AG10803 (cell line): Measurements from ENCODE around the gene BRF1.

Experiments used
- DNase-seq: peaks from one replicate; pipeline ENCODE4 v3.0.0; 2010; ENCODE audit warnings: low read depth
- H3K4me3 ChIP-seq: 2 replicates; pipeline ENCODE4 v1.5.1; 2011; ENCODE audit warnings: mild to moderate bottlenecking, low read length, control low read depth
- TF ChIP-seq, protein P1 (sequence below): conservative IDR thresholded peaks from 2 replicates; pipeline ENCODE4 v1.5.1; 2011; ENCODE audit warnings: mild to moderate bottlenecking, low read length, control low read depth, inconsistent platforms

The BRF1 gene

GRCh38 chr14:105163040-105163742 lies 137.6 kb downstream of the BRF1 start:
- no peak for DNase-seq
- TF ChIP-seq, protein P1, sequence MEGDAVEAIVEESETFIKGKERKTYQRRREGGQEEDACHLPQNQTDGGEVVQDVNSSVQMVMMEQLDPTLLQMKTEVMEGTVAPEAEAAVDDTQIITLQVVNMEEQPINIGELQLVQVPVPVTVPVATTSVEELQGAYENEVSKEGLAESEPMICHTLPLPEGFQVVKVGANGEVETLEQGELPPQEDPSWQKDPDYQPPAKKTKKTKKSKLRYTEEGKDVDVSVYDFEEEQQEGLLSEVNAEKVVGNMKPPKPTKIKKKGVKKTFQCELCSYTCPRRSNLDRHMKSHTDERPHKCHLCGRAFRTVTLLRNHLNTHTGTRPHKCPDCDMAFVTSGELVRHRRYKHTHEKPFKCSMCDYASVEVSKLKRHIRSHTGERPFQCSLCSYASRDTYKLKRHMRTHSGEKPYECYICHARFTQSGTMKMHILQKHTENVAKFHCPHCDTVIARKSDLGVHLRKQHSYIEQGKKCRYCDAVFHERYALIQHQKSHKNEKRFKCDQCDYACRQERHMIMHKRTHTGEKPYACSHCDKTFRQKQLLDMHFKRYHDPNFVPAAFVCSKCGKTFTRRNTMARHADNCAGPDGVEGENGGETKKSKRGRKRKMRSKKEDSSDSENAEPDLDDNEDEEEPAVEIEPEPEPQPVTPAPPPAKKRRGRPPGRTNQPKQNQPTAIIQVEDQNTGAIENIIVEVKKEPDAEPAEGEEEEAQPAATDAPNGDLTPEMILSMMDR, result no peak
- no peak overlapping the region for H3K4me3 ChIP-seq

GRCh38 chr14:105162669-105162979 lies 138.2 kb downstream of the BRF1 start:
- H3K4me3 ChIP-seq, result no peak overlapping the region
- TF ChIP-seq, protein P1, result no peak
- DNase-seq, result no peak

- no peak overlapping the region for H3K4me3 ChIP-seq
- TF ChIP-seq, protein P1, result no peak
- no peak for DNase-seq
Measured at GRCh38 chr14:105161964-105162668, 138.7 kb downstream of the BRF1 start.

- H3K4me3 ChIP-seq, result no peak overlapping the region
- DNase-seq, result no peak
- TF ChIP-seq, protein P1, result no peak
Measured at GRCh38 chr14:105161309-105161708, 139.5 kb downstream of the BRF1 start.

- TF ChIP-seq, protein P1, result no peak
- H3K4me3 ChIP-seq, result no peak overlapping the region
- no peak for DNase-seq
Measured at GRCh38 chr14:105160776-105161175, 140.0 kb downstream of the BRF1 start.

- DNase-seq, result no peak
- TF ChIP-seq, protein P1, result no peak
- H3K4me3 ChIP-seq, result no peak overlapping the region
Measured at GRCh38 chr14:105159344-105159743, 141.5 kb downstream of the BRF1 start.
